ENCODE data around the gene ZSWIM5. TPM values are rescaled to one million over a fixed set of nuclear protein-coding genes. Genes with fewer than 3 reads are reported as not detected.
"Not testable (repeated sequence)": the region's sequence is repeated elsewhere in the genome, so short reads cannot be mapped to it uniquely, and the experiment has no call there.

Gene ZSWIM5
- total RNA-seq, 1 donor from 2014 or later: 2.7 TPM

DNA sequence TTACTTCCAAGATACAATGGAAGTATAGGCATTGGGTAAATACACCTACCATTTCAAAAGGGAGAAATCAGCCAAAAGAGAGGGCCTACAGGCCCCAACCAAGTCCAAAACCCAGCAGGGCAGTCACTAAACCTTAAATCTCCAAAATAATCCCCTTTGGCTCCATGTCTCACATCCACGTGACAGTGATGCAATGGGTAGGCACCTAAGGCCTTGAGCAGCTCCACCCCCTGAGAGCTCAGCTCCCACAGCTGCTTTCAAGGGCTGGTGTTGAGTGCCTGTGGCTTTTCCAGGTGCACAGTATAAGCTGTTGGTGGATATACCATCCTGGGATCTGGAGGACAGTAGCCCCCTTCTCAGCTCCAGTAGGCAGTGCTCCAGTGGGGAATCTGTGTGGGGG, 121.8 kb downstream of the ZSWIM5 start:
- intact Hi-C loops (cut with DNase I): no loop called here
- Histone ChIP-seq H3K4me1 (no peaks in the 10 kb centered on the region), H3K36me3 (no peaks in the 10 kb centered on the region)

DNA sequence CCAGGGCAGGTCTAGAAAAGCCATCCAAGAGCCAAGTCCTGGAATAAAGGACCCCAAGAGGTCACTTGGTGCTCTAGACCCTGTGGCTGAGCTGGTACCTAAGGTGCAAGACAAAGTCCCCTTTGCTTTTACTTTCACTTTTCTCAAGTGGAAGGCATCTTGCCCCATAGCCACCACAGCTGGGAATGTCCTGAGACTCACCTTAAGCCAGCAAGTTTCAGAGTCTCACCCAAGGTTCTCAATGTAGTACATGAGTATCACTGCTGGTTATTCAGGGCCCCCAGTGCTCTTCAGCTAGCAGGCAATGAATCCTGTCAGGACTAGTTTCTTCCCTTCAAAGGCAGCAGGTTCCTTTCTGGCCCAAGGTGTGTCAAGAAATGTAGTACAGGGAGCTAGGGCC, 126.9 kb downstream of the ZSWIM5 start:
- intact Hi-C loops (cut with DNase I): no loop called here
- H3K36me3 ChIP-seq: no peaks in the 10 kb centered on the region
- no peaks in the 10 kb centered on the region for H3K9me3 ChIP-seq
- TF ChIP-seq POLR2A (IDR thresholded peaks at IDR 0.05) (no peak), POLR2AphosphoS5 (IDR thresholded peaks at IDR 0.05; ENCODE audit: insufficient read depth in 1 of 2, low read depth in 1 of 2) (no peak)
- TF ChIP-seq, protein P1, sequence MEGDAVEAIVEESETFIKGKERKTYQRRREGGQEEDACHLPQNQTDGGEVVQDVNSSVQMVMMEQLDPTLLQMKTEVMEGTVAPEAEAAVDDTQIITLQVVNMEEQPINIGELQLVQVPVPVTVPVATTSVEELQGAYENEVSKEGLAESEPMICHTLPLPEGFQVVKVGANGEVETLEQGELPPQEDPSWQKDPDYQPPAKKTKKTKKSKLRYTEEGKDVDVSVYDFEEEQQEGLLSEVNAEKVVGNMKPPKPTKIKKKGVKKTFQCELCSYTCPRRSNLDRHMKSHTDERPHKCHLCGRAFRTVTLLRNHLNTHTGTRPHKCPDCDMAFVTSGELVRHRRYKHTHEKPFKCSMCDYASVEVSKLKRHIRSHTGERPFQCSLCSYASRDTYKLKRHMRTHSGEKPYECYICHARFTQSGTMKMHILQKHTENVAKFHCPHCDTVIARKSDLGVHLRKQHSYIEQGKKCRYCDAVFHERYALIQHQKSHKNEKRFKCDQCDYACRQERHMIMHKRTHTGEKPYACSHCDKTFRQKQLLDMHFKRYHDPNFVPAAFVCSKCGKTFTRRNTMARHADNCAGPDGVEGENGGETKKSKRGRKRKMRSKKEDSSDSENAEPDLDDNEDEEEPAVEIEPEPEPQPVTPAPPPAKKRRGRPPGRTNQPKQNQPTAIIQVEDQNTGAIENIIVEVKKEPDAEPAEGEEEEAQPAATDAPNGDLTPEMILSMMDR (IDR thresholded peaks at IDR 0.05): no peak
- no peaks in the 10 kb centered on the region for H3K4me1 ChIP-seq
- no peak for DNase-seq (ENCODE audit: extremely low spot score in 2 of 2)
- no peaks in the 10 kb centered on the region for H3K27me3 ChIP-seq
- H3K27ac ChIP-seq: no peak overlapping the region
- no peak overlapping the region for H3K4me3 ChIP-seq

More for the DNA sequence above, 121.8 kb downstream of the ZSWIM5 start:
- TF ChIP-seq, protein P1 (IDR thresholded peaks at IDR 0.05): no peak
- TF ChIP-seq POLR2AphosphoS5 (IDR thresholded peaks at IDR 0.05; ENCODE audit: insufficient read depth in 1 of 2, low read depth in 1 of 2) (no peak), POLR2A (IDR thresholded peaks at IDR 0.05) (no peak)
- Histone ChIP-seq H3K27me3 (no peaks in the 10 kb centered on the region), H3K27ac (no peak overlapping the region), H3K4me3 (no peak overlapping the region), H3K9me3 (no peaks in the 10 kb centered on the region)
- no peak for DNase-seq (ENCODE audit: extremely low spot score in 2 of 2)

- H3K36me3 ChIP-seq; H3K4me3 ChIP-seq; H3K27ac ChIP-seq; H3K4me1 ChIP-seq; intact Hi-C loops (cut with DNase I); H3K27me3 ChIP-seq; H3K9me3 ChIP-seq; DNase-seq (ENCODE audit: extremely low spot score in 2 of 2): not testable (repeated sequence)
Observed at GRCh38 chr1:45076959-45077358, 129.4 kb downstream of the ZSWIM5 start.

DNA sequence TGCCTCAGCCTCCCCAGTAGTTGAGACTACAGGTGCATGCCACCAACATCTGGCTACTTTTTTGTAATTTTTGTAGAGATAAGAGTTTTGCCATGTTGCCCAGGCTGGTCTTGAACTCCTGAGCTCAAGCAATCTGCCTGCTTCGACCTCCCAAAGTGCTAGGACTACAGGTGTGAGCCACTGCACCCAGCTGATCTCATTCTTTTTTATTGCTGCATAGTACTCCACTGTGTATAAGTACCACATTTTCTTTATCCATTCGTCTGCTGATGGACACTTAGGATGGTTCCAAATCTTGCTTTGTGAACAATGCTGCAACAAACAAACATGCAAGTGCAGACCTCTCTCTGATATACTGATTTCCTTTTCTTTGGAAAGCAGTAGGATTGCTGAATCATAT, 134.8 kb downstream of the ZSWIM5 start:
- no peaks in the 10 kb centered on the region for H3K4me1 ChIP-seq
- TF ChIP-seq POLR2A (IDR thresholded peaks at IDR 0.05) (no peak), POLR2AphosphoS5 (IDR thresholded peaks at IDR 0.05; ENCODE audit: insufficient read depth in 1 of 2, low read depth in 1 of 2) (no peak)
- TF ChIP-seq, protein P1 (IDR thresholded peaks at IDR 0.05): no peak
- no peak overlapping the region for H3K4me3 ChIP-seq
- H3K36me3 ChIP-seq: no peaks in the 10 kb centered on the region
- no peaks in the 10 kb centered on the region for H3K9me3 ChIP-seq
- no peaks in the 10 kb centered on the region for H3K27me3 ChIP-seq
- intact Hi-C loops (cut with DNase I): no loop called here
- H3K27ac ChIP-seq: no peak overlapping the region
- DNase-seq (ENCODE audit: extremely low spot score in 2 of 2): no peak

DNA sequence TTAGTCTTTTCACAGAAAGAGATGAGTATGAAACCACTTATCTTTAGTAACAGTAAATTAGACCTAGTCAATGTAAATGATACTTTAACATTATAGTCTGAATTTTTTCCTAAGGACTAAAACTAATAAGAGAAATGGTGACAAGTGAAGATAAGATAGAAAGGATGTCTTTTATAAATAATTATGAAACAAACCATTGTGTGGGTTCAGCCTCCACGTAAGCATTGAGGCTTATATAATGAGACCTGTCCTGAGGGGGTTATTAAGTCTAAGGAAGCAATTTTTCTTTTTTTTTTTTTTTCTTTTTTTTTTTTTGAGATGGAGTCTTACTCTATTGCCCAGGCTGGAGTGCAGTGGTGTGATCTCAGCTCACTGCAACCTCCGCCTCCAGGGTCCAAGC, 138.6 kb downstream of the ZSWIM5 start:
- no peak for TF ChIP-seq POLR2A (IDR thresholded peaks at IDR 0.05)
- no peak for TF ChIP-seq POLR2AphosphoS5 (IDR thresholded peaks at IDR 0.05; ENCODE audit: insufficient read depth in 1 of 2, low read depth in 1 of 2)
- TF ChIP-seq, protein P1 (IDR thresholded peaks at IDR 0.05): no peak
- Histone ChIP-seq H3K27me3 (no peaks in the 10 kb centered on the region), H3K27ac (no peak overlapping the region), H3K9me3 (no peaks in the 10 kb centered on the region), H3K4me3 (no peak overlapping the region), H3K4me1 (no peaks in the 10 kb centered on the region), H3K36me3 (no peaks in the 10 kb centered on the region)
- intact Hi-C loops (cut with DNase I): no loop called here
- no peak for DNase-seq (ENCODE audit: extremely low spot score in 2 of 2)

DNA sequence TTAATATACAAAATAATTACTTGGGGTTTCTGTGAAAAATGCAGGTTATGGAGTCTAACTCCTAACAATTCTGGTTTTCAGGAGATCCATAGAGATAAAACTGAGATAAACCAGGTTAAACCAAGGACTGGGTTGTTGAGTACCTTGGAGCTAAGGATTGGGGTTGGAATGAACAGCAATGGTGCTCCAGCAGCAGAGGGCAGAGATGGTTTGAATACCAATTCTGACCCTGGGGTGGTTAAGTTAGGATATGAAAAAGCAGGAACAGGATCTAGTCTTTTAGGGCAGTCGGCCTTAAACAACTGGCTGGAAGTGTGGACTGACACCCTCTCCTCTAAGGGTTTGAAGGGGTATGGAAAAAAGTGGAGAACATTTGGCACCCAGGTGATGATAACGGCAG, 141.3 kb downstream of the ZSWIM5 start:
- H3K27me3 ChIP-seq: no peaks in the 10 kb centered on the region
- intact Hi-C loops (cut with DNase I): no loop called here
- no peaks in the 10 kb centered on the region for H3K4me1 ChIP-seq
- no peak overlapping the region for H3K4me3 ChIP-seq
- no peak for DNase-seq (ENCODE audit: extremely low spot score in 2 of 2)
- H3K27ac ChIP-seq: no peak overlapping the region
- H3K36me3 ChIP-seq: no peaks in the 10 kb centered on the region
- H3K9me3 ChIP-seq: no peaks in the 10 kb centered on the region
- TF ChIP-seq POLR2AphosphoS5 (IDR thresholded peaks at IDR 0.05; ENCODE audit: insufficient read depth in 1 of 2, low read depth in 1 of 2) (no peak), POLR2A (IDR thresholded peaks at IDR 0.05) (no peak)
- TF ChIP-seq, protein P1 (IDR thresholded peaks at IDR 0.05): no peak

DNA sequence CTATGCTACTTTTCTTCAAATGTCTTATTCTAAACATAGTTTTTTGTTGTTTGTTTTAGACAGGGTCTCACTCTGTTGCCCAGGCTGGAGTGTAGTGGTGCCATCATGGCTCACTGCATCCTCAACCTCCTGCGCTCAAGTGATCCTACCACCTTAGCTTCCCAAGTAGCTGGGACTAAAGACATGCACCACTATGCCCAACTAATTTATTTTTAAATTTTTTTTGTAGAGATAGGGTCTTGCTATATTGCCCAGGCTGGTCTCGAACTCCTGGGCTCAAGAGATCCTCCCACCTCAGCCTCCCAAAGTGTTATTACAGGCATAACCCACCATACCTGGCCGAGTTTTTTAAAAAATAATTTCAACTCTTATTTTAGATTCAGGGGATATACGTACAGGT, 143.9 kb downstream of the ZSWIM5 start:
- H3K36me3 ChIP-seq; H3K4me3 ChIP-seq; H3K4me1 ChIP-seq; DNase-seq (ENCODE audit: extremely low spot score in 2 of 2); H3K27ac ChIP-seq; intact Hi-C loops (cut with DNase I); H3K9me3 ChIP-seq; H3K27me3 ChIP-seq: not testable (repeated sequence)
